GM06990 (cell line): ENCODE measurements around the gene CHIT1.

Experiments
- DNase-seq: peaks from one replicate; pipeline ENCODE4 v3.0.0-alpha.2; 2011; ENCODE audit not compliant: insufficient read length; ENCODE audit errors: extremely low read depth
- H3K27me3 ChIP-seq: replicated peaks from 2 replicates; pipeline ENCODE4 v1.6.0; 2011; ENCODE audit warnings: low read length; ENCODE audit not compliant: control insufficient read depth, insufficient read depth
- H3K36me3 ChIP-seq: 2 replicates; pipeline ENCODE4 v1.5.1; 2011; ENCODE audit warnings: low read length; ENCODE audit not compliant: control insufficient read depth, insufficient read depth
- H3K4me3 ChIP-seq: replicated peaks from 2 replicates; pipeline ENCODE4 v1.5.1; 2011; ENCODE audit warnings: low read depth, mild to moderate bottlenecking, control low read depth, low read length
- TF ChIP-seq, protein P1 (sequence below): IDR thresholded peaks from 2 replicates; pipeline ENCODE4 v1.5.1; 2011; ENCODE audit warnings: low read length, control low read depth, mild to moderate bottlenecking, inconsistent platforms; ENCODE audit not compliant: insufficient read depth, poor library complexity, severe bottlenecking

The CHIT1 gene

DNA sequence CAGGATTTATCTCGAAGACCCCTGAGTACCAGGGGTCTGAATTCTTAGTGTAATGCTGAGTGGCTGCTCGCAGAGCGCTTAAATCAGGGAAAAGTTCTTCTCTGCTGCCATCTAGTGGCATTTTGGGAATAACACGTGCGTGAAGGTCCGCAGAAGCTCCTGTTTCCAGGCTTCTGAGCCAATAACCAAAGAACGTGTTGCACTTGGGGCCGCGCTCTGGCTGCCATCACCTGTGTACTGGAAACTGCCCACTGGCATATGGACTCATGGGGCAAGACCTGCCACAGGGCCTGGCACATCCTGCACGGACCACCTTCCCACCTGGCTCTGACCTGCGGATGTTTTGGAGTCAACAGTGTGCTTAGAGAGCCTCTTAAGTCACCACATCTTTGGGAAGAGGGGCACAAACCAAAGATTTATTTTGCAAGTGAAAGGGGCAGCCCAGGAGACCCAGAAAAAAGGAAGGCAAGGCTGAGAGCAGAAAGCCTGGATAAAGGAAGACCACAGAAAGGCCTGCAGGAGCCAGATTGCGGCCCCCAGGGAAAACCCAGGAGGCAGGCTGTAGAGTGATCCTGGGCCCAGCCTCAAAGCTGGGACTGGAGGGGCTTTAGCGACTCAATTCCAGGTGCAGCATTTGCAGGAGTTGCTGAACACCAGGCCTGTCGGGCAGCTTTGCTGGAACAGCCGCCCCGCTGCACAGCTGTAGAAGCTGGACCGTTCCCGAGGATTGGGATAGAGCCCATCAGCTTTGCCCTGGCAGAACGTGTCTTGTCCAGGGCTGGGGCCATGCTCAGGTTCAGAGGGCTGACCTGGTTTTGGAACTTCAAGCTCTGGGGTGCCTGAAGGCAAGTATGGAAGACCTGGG, 13.0 kb downstream of the CHIT1 start:
- peak; percentile 25 for DNase-seq
- Histone ChIP-seq H3K4me3 (no peak overlapping the region), H3K36me3 (no peaks in the 10 kb centered on the region), H3K27me3 (no peaks in the 10 kb centered on the region; the same call in 1 of the 2 replicates)
- TF ChIP-seq, protein P1, sequence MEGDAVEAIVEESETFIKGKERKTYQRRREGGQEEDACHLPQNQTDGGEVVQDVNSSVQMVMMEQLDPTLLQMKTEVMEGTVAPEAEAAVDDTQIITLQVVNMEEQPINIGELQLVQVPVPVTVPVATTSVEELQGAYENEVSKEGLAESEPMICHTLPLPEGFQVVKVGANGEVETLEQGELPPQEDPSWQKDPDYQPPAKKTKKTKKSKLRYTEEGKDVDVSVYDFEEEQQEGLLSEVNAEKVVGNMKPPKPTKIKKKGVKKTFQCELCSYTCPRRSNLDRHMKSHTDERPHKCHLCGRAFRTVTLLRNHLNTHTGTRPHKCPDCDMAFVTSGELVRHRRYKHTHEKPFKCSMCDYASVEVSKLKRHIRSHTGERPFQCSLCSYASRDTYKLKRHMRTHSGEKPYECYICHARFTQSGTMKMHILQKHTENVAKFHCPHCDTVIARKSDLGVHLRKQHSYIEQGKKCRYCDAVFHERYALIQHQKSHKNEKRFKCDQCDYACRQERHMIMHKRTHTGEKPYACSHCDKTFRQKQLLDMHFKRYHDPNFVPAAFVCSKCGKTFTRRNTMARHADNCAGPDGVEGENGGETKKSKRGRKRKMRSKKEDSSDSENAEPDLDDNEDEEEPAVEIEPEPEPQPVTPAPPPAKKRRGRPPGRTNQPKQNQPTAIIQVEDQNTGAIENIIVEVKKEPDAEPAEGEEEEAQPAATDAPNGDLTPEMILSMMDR = peak; percentile 69

DNA sequence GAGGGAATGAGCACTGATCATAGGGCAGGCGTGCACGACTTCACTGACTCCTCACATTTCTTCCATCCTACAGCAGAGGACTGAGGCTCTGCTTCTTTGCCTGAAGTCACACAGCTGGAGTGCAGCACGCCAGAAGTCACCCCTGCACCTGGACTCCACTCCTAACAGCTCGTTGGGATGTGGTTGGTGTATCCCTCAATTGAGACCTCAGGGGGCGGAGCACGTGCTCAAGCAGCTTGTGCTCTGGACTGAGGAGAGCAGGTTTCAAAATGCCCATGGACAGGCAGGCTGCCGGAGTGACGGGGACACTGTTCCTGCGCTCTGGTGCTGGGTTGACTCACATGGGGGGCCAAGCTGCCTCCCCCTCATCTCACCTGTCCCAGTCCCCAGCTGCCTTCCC, 13.9 kb downstream of the CHIT1 start:
- Histone ChIP-seq H3K4me3 (no peak overlapping the region), H3K27me3 (no peaks in the 10 kb centered on the region; the same call in 1 of the 2 replicates), H3K36me3 (no peaks in the 10 kb centered on the region)
- DNase-seq = no peak
- TF ChIP-seq, protein P1 = no peak

DNA sequence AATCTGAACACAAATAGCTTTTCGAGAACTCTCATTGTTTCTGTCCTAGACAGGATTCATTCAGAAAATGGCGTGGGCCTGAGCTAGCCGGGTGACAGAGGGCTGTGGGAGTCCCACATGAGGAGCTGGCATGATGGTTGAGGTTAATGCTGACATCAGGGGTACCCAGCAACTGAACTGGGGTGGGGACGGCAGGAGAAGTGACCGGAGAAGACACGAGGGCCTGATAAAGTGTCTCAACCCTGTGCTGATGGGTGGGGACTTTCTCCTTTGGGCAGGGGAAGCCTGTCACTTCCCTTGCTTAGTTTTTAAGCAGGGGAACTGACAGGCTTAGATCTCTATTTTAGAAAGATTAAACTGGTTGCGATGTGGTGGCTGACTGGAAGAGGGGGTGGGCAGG, 14.6 kb downstream of the CHIT1 start:
- TF ChIP-seq, protein P1 = no peak
- Histone ChIP-seq H3K4me3 (no peak overlapping the region), H3K27me3 (no peaks in the 10 kb centered on the region; the same call in 1 of the 2 replicates), H3K36me3 (no peaks in the 10 kb centered on the region)
- DNase-seq = no peak

DNA sequence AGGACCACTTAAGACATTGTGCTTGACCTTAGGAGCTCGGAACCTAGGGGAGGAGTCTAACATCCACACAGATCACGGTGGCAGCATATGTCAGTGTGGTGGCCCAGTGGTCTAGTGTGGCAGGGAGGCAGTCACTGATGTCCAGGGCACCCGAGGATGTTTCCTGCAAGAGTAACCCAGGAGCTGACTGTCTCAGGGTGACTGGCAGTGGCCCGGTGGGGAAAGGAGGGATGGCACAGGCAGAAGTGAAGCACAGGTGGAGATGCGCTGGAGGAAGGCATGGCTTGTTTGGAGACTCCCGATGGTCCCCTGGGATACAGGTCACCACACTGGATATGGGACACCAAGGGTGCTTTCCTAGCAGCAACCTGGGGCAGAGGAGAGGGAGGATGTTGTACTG, 16.3 kb downstream of the CHIT1 start:
- no peak overlapping the region for H3K4me3 ChIP-seq
- TF ChIP-seq, protein P1 = no peak
- DNase-seq = no peak
- no peaks in the 10 kb centered on the region; the same call in 1 of the 2 replicates for H3K27me3 ChIP-seq
- no peaks in the 10 kb centered on the region for H3K36me3 ChIP-seq

DNA sequence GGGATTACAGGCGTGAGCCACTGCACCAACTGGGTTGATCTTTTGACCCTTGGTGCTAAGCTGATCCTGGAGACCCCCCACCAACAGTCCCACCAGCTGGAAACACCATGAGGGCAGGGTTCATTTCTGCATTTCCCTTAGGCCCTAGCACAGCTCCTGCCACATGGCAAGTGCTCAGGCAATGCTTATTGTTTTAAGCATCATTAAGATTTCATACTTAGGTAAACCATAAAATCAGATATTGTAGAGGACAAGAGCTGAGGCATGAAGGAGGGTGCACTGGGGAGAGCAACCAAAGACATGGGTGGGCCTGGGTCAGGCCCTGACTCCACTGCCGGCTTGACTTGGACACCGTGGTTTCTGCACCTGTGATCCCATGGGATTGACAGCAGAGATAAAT, 17.7 kb downstream of the CHIT1 start:
- DNase-seq = no peak
- TF ChIP-seq, protein P1 = no peak
- Histone ChIP-seq H3K36me3 (no peaks in the 10 kb centered on the region), H3K4me3 (no peak overlapping the region), H3K27me3 (no peaks in the 10 kb centered on the region; the same call in 1 of the 2 replicates)
